ENCODE results near the gene GJB1.
A peak's percentile ranks its signal among the peaks of the same experiment; 100 is the strongest.

Gene GJB1

GRCh38 chrX:71215338-71215912, 7.6 kb upstream of the GJB1 start:
- DNase-seq: no peak

DNA sequence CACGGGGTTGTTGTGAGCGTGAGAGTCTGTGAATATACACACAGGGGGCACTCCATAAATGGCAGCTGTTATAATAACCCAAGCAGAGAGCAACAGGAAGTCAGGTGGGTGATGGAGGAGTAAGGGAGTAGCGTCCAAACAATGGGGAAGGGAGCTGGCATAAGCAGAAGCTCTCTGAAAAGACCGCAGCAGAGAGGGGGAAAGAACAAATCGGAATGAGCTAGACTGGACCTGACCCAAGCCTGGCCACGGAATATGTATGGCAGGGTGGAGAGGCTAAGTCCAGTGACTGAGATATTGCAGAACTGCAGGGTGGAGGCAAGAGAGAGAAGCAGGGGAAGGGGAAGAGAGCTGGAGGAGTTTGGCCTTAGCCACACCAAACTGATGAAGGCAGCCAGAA, 6.5 kb upstream of the GJB1 start:
- no peak for DNase-seq

DNA sequence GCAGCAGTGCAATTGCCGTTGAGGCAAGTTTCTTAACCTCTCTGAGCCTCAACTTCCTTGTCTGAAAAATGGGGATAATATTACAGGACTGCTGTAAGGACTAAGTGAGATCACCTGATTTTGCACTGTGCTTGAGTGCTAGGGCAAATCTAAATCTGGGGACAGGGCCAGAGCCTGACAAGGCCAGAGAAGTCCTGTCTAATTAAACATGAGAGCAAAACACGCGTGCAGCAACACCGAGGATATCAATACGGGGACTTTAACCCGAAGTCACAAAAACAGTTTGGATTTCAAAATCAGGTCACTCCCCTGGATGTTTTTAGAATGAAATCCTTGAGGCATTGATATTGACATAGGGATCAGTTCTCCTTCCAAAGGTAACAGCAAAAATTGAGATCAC, 5.7 kb upstream of the GJB1 start:
- DNase-seq: no peak

- DNase-seq: no peak
Measured at GRCh38 chrX:71221145-71221544, 1.9 kb upstream of the GJB1 start.

- DNase-seq: no peak
Measured at GRCh38 chrX:71224098-71224708, 1.2 kb downstream of the GJB1 start.

GRCh38 chrX:71225009-71225408, 2.0 kb downstream of the GJB1 start:
- DNase-seq: no peak

DNA sequence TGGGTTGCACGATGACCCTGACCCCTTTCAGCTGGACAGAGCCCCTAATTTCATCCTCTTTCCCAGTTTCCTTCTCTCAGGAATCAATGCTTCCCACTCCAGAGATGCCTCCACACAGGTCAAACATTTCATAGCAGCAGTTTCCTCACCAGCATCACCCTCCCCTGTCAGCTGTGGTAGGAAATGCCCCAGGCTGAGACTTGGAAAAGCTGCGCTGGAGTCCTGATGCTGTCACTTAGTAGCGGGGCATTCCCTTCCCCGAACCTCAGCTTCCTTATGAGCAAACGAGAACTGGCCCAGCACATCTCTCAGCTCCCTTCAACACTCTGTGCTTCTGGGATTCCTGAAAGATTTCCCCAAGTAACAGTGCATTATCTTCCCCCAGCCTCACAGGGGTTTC, 2.7 kb downstream of the GJB1 start:
- DNase-seq: no peak

DNA sequence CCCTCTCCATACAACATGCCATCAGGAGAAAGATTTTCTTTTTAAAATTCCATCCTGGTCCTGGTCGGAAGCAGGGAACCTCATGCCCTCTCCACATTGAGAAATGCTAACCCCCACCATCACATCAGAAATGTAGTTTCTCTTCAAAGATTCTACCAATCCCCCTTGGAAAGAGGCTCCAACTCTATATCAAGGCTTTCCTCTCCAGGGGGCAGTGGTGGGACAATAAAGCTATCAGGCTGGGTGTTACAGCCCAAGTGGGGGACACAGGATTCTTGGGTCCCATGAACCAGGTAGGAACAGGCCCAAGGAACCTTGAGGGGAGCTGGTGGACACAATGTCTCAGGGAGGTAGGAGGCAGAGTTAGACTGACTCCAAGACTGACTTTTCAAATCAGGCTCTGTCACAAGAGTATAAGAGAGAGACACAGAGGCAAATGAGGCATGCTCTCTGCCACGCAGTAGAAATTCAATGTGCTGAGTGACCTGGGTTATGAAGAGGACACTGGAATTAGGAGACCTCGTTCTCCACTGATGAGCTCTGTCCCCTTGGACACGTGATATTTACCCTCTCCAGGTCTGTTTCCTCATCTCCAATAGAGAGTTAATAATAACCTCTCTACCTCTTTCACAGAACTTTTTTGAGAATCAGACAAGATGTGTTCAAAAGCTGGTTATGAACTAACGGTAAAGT, 4.5 kb downstream of the GJB1 start:
- DNase-seq: no peak

GRCh38 chrX:71228063-71228642, 5.1 kb downstream of the GJB1 start:
- no peak for DNase-seq

- DNase-seq: no peak
Measured at GRCh38 chrX:71235482-71235881, 12.5 kb downstream of the GJB1 start.

DNA sequence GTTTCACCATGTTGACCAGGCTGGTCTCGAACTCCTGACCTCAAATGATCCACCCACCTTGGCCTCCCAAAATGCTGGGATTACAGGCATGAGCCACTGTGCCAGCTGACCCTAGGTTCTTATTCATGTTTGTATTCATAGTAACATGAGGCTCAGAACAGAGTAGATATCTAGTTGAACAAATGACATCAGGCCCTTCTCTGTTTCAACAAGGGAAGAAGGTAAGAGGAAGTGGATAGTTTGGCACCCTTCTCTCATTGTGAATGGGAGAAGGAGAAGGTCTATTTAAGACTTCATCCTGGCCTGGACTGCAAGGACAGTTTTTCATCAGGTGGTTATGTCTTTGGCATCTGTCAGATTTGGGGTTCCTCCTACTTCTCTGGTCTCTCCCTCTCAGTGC, 13.8 kb downstream of the GJB1 start:
- DNase-seq: no peak

DNA sequence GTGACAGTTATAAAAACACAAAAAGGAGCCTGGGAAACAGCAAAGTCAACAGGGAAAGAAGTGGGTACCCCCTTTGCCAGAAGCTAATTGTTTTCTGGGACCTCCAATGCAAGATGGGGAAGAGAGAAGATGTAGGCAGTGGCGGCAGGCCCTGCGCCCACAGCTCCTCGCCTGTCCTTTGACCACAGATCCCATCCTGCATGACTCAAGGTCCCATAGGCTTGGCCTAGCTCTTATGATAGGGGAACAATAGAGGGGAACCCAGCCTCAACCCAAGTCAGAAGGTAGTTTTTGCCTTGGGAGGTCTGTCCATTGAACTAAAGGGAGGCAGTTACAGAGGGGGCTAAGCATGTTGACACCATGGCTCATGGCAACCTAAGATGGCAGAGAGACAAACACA, 16.8 kb downstream of the GJB1 start:
- no peak for DNase-seq

- DNase-seq: no peak
Measured at GRCh38 chrX:71241301-71241700, 18.3 kb downstream of the GJB1 start.

GRCh38 chrX:71244359-71245128, 21.5 kb downstream of the GJB1 start:
- no peak for DNase-seq

DNA sequence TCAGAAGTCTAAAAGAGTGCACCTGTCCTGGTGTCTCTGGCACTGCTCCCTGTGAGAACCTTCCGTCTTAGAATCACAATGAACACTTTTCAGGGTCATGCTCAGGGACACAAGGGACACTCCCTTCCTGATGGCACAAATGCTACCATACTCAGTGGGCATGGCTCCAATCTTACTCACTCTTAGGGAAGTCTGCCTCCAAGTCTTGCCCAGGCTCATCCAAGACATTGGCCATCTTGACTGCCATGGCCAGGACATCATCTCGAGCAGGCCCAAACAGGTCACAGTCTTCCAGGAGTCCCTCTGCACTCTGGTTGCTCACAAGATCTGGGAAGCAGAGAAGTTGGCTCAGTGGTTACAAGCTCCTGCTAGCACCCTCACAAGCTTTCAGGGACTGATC, 22.1 kb downstream of the GJB1 start:
- no peak for DNase-seq

- DNase-seq: no peak
Measured at GRCh38 chrX:71250841-71251240, 27.8 kb downstream of the GJB1 start.

DNA sequence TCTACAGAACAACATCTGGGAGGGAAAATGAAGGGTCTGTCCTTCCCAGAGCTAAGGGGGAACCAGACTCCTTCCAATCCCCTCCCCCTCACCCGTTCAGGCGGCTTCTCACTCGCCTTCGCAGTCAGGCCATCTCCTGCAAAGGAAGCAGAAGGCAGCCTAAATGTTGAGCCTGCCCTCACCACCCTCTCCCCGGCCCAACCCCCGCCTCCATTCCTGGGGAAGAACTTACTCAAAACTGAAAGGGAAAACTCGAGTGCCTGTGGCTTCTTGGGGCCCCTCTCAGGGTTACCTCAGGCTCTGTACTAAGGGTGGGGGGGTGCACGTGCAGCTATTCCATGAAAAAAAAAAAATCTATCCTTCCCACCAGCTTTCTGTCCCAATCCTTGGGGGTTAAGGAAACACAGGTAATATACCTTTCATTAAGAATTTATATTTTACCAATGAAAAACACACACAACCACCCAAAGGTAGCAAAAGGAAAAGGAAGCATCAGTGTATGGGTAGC, 28.5 kb downstream of the GJB1 start:
- DNase-seq: peak; percentile 19

DNA sequence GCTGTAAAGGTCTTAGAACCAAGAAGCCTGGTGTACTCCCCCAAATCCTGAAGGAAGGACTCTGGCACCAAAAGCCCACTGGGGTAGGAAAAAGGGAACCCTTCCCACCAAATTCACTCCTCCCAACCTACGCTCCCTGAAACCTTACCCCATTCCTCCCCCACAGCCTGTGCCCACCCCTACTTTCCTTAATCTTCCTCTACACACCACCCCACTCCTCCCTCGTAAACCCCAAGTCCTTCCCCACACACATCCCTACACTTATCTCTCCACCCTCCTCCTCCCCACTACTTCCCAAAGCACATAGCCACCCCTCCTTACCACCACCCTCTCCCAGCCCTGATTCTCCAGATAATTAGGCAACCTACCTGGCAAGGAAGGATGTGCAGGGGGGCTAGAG, 29.2 kb downstream of the GJB1 start:
- no peak for DNase-seq

GRCh38 chrX:71253253-71254091, 30.4 kb downstream of the GJB1 start:
- peak; percentile 7 for DNase-seq

- DNase-seq: peak; percentile 75
Measured at GRCh38 chrX:71254092-71254963, 31.3 kb downstream of the GJB1 start, which contains the start of gene ZMYM3. Gene ZMYM3, minus strand, starts transcription at chrX:71254140. Its CDS starts 885 bp downstream, at chrX:71253255.

- DNase-seq: no peak
Measured at GRCh38 chrX:71256051-71256450, 33.0 kb downstream of the GJB1 start.
